Measurements from ENCODE around the gene LGALS16.

DNA sequence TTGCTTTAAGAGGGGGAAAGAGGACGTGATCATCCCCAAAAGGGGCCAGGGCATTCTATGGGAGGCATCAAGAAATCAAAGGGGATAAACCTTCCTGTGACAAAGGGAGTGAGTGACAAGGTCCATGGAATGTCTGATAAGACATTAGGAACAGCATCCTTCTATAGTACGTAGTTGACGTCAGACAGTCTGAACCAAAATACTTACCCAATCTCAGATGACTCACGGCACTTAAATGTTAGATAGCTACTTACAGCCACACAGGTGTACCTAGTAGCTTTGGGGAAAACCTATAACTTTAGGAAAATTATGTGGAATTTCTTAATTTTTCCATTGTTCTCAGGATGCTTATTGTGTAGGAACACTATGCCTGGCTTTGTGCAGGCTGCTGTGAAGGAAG, 4.9 kb downstream of the LGALS16 start:
- TF ChIP-seq BMI1 (IDR thresholded peaks at IDR 0.05; ENCODE audit: borderline replicate concordance) (no peak), NKRF (conservative IDR thresholded peaks at IDR 0.05) (no peak), MXI1 (IDR thresholded peaks at IDR 0.05; ENCODE audit: low read depth, low read length) (no peak), POLR2A (IDR thresholded peaks at IDR 0.05; ENCODE audit: low read depth, low read length) (no peak), CBX3 (IDR thresholded peaks at IDR 0.05; ENCODE audit: borderline replicate concordance, low read depth) (no peak), EP300 (IDR thresholded peaks at IDR 0.05; ENCODE audit: borderline replicate concordance in 1 of 2, control insufficient read depth in 1 of 2, low read depth in 2 of 2, low read length in 2 of 2) (no peak), POLR2AphosphoS5 (IDR thresholded peaks at IDR 0.05; ENCODE audit: low read length) (no peak), YY1 (IDR thresholded peaks at IDR 0.05; ENCODE audit: low read depth, low read length) (no peak), TBL1XR1 (IDR thresholded peaks at IDR 0.05; ENCODE audit: low read depth, low read length) (no peak), CTCF (IDR thresholded peaks at IDR 0.05 in 2 of 3, conservative IDR thresholded peaks at IDR 0.05 in 1 of 3; ENCODE audit: control insufficient read depth in 2 of 3, extremely low read depth in 1 of 3, insufficient read depth in 1 of 3, low read depth in 3 of 3, low read length in 3 of 3) (no peak), TAF1 (IDR thresholded peaks at IDR 0.05; ENCODE audit: borderline replicate concordance, low read depth, low read length) (no peak), RCOR1 (conservative IDR thresholded peaks at IDR 0.05; ENCODE audit: low read depth, low read length) (no peak)
- TF ChIP-seq, protein P1, sequence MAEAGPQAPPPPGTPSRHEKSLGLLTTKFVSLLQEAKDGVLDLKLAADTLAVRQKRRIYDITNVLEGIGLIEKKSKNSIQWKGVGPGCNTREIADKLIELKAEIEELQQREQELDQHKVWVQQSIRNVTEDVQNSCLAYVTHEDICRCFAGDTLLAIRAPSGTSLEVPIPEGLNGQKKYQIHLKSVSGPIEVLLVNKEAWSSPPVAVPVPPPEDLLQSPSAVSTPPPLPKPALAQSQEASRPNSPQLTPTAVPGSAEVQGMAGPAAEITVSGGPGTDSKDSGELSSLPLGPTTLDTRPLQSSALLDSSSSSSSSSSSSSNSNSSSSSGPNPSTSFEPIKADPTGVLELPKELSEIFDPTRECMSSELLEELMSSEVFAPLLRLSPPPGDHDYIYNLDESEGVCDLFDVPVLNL (IDR thresholded peaks at IDR 0.05; ENCODE audit: low read depth, low read length), result no peak

Measured in GM12878 (cell line).